Epidermal melanocyte (primary cell): ENCODE data around the gene SPACA7.

ENCODE experiments used
- DNase-seq: peaks from one replicate; pipeline ENCODE4 v3.0.0; 2011; ENCODE audit warnings: low spot score; ENCODE audit not compliant: insufficient read length

Gene SPACA7

DNA sequence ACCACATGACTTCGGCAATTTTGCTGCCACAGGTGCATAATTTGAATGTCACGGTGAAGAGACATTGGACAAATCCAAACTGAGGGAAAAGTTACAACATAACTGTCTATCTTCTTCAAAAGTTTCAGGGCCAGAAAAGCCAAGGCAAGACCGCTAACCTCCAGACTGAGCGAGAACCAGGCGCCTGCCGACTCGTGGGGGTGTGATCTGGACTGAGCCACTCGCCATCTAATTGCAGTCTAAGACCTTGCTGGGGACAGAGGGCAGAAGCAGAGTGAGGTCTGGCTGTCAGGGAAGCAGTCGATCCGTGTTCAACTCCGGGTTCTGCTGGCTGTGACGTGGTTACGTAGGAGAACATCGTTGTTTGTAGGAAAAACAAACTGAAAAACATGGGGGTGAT is 88.6 kb downstream of the SPACA7 start:
- no peak for DNase-seq

- no peak for DNase-seq
Measured at GRCh38 chr13:112465251-112466131, 89.3 kb downstream of the SPACA7 start.

DNA sequence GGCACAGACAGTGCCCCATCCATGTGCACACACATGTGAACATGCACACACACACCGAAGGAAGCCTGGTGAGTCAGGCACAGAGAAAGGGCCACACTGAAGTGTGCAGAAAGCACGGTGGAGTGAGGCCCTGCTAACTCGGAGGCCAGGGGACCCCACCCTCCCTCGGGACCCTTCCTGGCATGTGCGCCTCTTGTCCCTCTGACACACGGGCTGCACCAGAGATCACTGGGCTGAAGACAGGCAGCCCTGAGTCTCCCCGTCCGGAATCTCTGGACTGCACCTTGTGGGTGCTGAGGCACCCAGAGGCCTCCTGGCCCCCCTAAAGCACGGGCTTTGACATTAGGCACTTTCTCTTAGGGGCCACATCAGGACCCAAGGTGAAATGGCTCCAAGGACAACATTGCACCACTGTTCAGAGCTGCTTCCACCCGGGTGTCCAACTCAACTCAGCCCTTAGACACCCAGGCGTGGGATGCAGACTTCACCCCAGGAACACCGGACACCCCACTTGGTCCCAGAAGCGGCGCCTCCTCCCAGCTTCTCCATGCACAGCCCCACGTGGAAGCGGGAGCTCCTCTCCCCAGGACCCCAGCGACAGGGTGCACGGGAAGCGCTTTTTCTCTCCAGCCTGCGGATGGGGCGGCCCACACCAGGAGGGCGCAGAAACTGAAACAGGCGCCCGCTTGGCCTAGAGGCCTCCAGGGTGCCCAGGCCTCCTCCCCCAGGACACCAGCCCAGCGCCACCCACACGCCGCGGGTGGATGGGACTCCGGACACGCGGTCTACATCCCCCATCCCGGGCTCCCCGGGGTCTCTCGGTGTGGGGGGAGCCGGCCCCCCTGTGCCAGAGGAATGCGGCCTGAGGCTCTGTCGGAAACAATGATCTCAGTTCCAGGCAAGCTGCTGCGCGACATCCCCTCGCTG is 90.2 kb downstream of the SPACA7 start:
- no peak for DNase-seq

DNA sequence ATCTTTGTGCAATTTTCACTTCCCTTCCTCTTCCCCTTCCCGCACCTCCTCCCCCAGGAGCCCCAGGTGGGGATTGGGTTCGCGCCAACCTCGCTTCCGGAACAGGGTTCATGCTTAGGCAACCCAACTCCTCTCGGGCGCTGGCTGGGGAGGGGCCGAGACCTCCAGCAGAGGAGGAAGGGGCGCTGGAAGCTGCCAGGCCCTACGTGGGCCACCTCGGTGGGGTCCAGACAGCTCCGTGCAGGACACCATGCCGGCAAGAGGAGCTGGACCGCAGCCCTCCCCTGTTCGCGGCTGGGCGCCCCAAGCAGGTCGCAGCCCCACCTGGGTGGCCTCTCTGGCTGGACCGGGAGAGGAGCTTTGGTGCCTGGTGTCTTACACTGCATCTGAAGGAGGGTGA is 91.1 kb downstream of the SPACA7 start:
- no peak for DNase-seq

DNA sequence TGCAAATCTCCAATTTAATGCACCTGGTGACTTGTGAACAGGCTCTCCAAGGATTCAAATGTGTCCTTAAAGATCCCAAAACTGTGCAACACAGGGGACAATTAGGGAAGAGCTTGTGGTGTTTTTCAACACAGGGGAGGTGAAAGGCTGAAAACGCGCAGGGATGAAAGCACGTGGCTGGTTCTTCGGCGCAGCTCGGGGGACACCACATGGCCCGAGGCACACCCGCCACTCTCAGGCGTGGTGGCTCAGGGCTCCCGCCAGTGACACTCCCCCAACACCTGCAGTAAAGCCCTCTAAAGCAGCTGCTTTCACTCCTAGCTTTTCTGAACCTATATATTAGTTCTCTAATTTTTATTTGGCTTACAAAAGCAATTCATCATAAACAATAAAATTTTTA is 91.9 kb downstream of the SPACA7 start:
- no peak for DNase-seq

DNA sequence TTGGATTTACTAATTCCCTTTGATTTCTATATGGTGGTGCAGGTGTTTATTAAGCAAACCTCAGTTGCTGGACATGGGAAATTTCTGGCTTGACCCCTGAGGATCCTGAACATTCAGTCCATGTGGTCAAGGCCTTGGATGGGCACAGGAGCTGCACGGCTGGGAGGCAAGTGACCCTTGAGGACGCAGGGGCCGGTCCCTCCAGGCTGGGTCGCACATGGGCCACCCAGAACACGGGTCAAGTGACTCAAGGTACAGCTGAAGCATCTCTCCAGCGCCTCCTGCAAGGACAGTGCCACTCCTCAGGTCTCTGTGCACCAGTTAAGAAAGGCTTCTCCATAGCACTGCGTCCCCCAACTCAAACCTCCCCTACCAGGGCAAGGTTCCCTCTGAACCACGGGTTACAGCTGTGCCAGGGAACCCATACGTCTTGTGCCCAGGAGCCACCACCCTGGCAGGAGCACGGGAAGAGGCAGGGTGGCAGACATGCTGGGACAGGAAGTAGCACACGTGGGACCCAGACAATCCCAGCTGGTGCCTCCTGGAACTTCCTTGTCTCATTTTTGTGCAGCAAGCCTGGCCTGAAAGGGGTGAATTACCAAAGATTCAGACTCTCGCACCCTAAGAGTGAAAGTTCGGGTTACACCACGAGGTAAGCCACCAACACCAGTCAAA is 93.1 kb downstream of the SPACA7 start:
- no peak for DNase-seq

- no peak for DNase-seq
Measured at GRCh38 chr13:112473818-112474217, 97.7 kb downstream of the SPACA7 start.

DNA sequence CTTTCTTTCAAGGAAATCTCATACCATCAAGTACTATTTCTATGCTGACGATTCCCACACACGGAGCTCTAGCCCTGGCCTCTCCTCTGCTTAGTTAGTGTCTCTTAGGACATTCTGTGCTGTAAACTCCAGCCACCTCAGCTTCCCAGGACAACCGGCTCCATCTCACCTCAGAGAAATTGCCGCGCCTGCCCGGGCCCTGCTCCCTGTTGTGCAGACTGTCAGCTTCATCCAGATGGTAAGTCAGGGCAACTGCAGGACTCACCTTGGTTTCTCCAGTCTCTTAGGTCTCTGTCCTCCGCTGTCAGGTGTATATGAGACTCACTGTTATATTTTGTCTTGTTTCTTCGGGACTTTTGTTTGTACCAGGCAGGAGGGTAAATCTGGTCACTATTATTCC is 98.7 kb downstream of the SPACA7 start:
- DNase-seq = no peak

DNA sequence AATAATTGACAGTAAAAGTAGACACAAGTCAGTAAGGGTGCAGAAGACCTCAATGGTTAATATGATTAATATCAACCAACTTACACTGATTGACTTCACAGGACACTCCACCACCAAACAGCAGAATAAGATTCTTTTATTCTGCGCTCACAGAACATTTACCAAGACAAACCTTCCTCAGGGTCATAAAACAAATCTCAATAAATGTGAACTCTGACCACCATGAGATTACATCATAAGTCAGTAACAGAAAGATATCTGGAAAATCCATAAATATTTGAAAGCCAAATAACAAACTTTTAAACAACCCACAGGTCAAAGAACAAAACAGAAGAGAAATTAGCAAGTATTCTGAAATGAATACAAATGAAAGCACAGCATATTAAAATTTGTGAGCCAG is 99.7 kb downstream of the SPACA7 start:
- DNase-seq = no peak

- DNase-seq = no peak
Measured at GRCh38 chr13:112477070-112477619, 101.0 kb downstream of the SPACA7 start.

- no peak for DNase-seq
Measured at GRCh38 chr13:112479389-112479788, 103.2 kb downstream of the SPACA7 start.

GRCh38 chr13:112481458-112481857 is 105.3 kb downstream of the SPACA7 start:
- DNase-seq = no peak

GRCh38 chr13:112483299-112483698 is 107.1 kb downstream of the SPACA7 start:
- DNase-seq = no peak
